Fibroblast of pulmonary artery (primary cell): ENCODE measurements around the gene PPP1R13B.

Experiments
- DNase-seq: peaks from one replicate; pipeline ENCODE4 v3.0.0-alpha.2; 2010; ENCODE audit warnings: low read depth
- H3K4me3 ChIP-seq: replicated peaks from 2 replicates; pipeline ENCODE4 v1.5.1; 2011; ENCODE audit warnings: low read depth, mild to moderate bottlenecking, control low read depth, low read length, moderate library complexity
- CTCF ChIP-seq: IDR thresholded peaks from 2 replicates; pipeline ENCODE4 v1.5.1; 2011; ENCODE audit warnings: mild to moderate bottlenecking, control low read depth, low read length, inconsistent platforms; ENCODE audit errors: missing control alignments

The PPP1R13B gene

GRCh38 chr14:103879570-103880347 is 32.4 kb upstream of the PPP1R13B start:
- TF ChIP-seq CTCF, result no peak

GRCh38 chr14:103879118-103879569 is 31.8 kb upstream of the PPP1R13B start:
- DNase-seq, result no peak
- no peak overlapping the region for H3K4me3 ChIP-seq
- TF ChIP-seq CTCF, result no peak

More at GRCh38 chr14:103879570-103880347, 32.4 kb upstream of the PPP1R13B start:
- no peak for DNase-seq
- H3K4me3 ChIP-seq, result peak overlapping the region; percentile 24

- TF ChIP-seq CTCF, result no peak
- DNase-seq, result no peak
Observed at GRCh38 chr14:103878180-103878579, 30.8 kb upstream of the PPP1R13B start.

GRCh38 chr14:103875010-103875409 is 27.6 kb upstream of the PPP1R13B start:
- no peak for DNase-seq
- no peak for TF ChIP-seq CTCF

More at GRCh38 chr14:103878180-103878579, 30.8 kb upstream of the PPP1R13B start:
- H3K4me3 ChIP-seq, result no peak overlapping the region

GRCh38 chr14:103872481-103873113 is 25.2 kb upstream of the PPP1R13B start:
- no peak for DNase-seq
- peak overlapping the region; percentile 33 for H3K4me3 ChIP-seq
- TF ChIP-seq CTCF, result no peak

More at GRCh38 chr14:103875010-103875409, 27.6 kb upstream of the PPP1R13B start:
- no peak overlapping the region for H3K4me3 ChIP-seq

- peak overlapping the region; percentile 33 for H3K4me3 ChIP-seq
- no peak for TF ChIP-seq CTCF
- DNase-seq, result no peak
Observed at GRCh38 chr14:103871596-103872480, 24.5 kb upstream of the PPP1R13B start.
